ENCODE data around the gene SMYD3.

Gene SMYD3

GRCh38 chr1:246064891-246065290 lies 442.2 kb downstream of the SMYD3 start:
- TF ChIP-seq, protein P1, sequence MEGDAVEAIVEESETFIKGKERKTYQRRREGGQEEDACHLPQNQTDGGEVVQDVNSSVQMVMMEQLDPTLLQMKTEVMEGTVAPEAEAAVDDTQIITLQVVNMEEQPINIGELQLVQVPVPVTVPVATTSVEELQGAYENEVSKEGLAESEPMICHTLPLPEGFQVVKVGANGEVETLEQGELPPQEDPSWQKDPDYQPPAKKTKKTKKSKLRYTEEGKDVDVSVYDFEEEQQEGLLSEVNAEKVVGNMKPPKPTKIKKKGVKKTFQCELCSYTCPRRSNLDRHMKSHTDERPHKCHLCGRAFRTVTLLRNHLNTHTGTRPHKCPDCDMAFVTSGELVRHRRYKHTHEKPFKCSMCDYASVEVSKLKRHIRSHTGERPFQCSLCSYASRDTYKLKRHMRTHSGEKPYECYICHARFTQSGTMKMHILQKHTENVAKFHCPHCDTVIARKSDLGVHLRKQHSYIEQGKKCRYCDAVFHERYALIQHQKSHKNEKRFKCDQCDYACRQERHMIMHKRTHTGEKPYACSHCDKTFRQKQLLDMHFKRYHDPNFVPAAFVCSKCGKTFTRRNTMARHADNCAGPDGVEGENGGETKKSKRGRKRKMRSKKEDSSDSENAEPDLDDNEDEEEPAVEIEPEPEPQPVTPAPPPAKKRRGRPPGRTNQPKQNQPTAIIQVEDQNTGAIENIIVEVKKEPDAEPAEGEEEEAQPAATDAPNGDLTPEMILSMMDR (IDR thresholded peaks at IDR 0.05; ENCODE audit: low read depth, low read length, missing control alignments), result no peak
- Histone ChIP-seq H3K36me3 (replicated peaks) (no peaks in the 10 kb centered on the region), H3K4me3 (ENCODE audit: low read depth, low read length) (no peak overlapping the region), H3K27me3 (replicated peaks) (no peaks in the 10 kb centered on the region), H3K27ac (no peak overlapping the region)
- DNase-seq, result no peak
- in situ Hi-C loops (cut with HindIII; ENCODE audit: low pct_ligation_motif_present, low sequenced_read_pairs), result no loop called here

DNA sequence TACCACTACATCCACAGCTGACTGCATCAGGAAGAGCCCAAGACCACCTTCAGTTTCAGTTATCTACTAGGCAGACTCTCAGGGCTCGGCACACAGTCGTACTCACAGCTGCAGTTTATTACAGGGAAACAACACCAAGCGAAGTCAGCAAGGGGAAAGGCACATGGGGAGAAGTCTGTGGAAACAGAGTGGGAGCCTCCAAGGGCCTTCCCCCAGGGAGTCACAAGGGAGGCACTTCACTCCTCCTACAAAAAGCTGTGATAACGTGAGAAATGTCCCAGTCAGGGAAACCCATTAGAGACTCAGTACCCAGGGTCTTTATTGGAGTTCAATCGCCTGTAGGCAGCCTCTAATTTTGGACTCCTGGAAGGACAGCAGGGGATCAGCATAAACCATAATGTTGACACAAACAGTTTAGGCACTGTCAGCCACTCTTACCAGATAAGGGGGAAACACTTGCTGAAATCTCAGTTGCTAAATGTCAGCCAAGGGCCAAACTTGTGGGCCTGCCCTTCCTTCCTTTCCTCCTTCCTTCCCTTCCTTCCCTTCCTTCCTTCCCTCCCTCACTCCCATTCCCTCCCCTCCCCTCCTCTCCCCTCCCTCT lies 444.0 kb downstream of the SMYD3 start:
- TF ChIP-seq, protein P1 (IDR thresholded peaks at IDR 0.05; ENCODE audit: low read depth, low read length, missing control alignments), result no peak

GRCh38 chr1:246058466-246058865 lies 448.6 kb downstream of the SMYD3 start:
- DNase-seq, result no peak
- TF ChIP-seq, protein P1 (IDR thresholded peaks at IDR 0.05; ENCODE audit: low read depth, low read length, missing control alignments), result no peak
- no peaks in the 10 kb centered on the region for H3K27me3 ChIP-seq (replicated peaks)
- H3K4me3 ChIP-seq (ENCODE audit: low read depth, low read length), result no peak overlapping the region
- in situ Hi-C loops (cut with HindIII; ENCODE audit: low pct_ligation_motif_present, low sequenced_read_pairs), result no loop called here
- no peaks in the 10 kb centered on the region for H3K36me3 ChIP-seq (replicated peaks)
- no peak overlapping the region for H3K27ac ChIP-seq

More for the DNA sequence above, 444.0 kb downstream of the SMYD3 start:
- in situ Hi-C loops (cut with HindIII; ENCODE audit: low pct_ligation_motif_present, low sequenced_read_pairs), result no loop called here
- Histone ChIP-seq H3K36me3 (replicated peaks) (no peaks in the 10 kb centered on the region), H3K27ac (no peak overlapping the region), H3K4me3 (ENCODE audit: low read depth, low read length) (no peak overlapping the region), H3K27me3 (replicated peaks) (no peaks in the 10 kb centered on the region)
- DNase-seq, result no peak

DNA sequence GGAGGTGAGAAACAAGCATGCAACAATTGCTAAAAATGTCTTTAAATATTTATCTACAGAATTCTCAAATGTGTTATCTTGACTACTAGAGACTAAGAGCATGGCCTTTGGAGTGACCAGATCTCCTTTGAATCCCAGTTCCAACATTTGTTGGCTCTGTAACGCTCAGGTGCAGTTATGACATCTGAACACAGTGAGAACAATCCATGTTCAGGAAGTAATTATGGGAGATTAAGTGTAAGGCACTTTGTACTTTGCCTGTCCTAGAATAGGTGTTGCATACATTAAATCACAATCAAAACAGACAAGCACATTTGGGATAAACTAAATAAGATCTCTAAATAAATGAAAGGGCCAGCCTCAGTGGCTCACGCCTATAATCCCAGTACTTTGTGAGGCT lies 454.5 kb downstream of the SMYD3 start:
- in situ Hi-C loops (cut with HindIII; ENCODE audit: low pct_ligation_motif_present, low sequenced_read_pairs), result no loop called here
- DNase-seq, result no peak
- H3K36me3 ChIP-seq (replicated peaks), result no peaks in the 10 kb centered on the region
- no peak overlapping the region for H3K4me3 ChIP-seq (ENCODE audit: low read depth, low read length)
- TF ChIP-seq, protein P1 (IDR thresholded peaks at IDR 0.05; ENCODE audit: low read depth, low read length, missing control alignments), result no peak
- no peak overlapping the region for H3K27ac ChIP-seq
- H3K27me3 ChIP-seq (replicated peaks), result no peaks in the 10 kb centered on the region

- Histone ChIP-seq H3K36me3 (replicated peaks) (no peaks in the 10 kb centered on the region), H3K4me3 (ENCODE audit: low read depth, low read length) (no peak overlapping the region), H3K27me3 (replicated peaks) (no peaks in the 10 kb centered on the region), H3K27ac (no peak overlapping the region)
- DNase-seq, result no peak
- in situ Hi-C loops (cut with HindIII; ENCODE audit: low pct_ligation_motif_present, low sequenced_read_pairs), result no loop called here
- TF ChIP-seq, protein P1 (IDR thresholded peaks at IDR 0.05; ENCODE audit: low read depth, low read length, missing control alignments), result no peak
Measured at GRCh38 chr1:246051909-246052518, 455.1 kb downstream of the SMYD3 start.

GRCh38 chr1:246048693-246049092 lies 458.4 kb downstream of the SMYD3 start:
- no peak for DNase-seq
- H3K36me3 ChIP-seq (replicated peaks), result no peaks in the 10 kb centered on the region
- no peak overlapping the region for H3K27ac ChIP-seq
- in situ Hi-C loops (cut with HindIII; ENCODE audit: low pct_ligation_motif_present, low sequenced_read_pairs), result no loop called here
- TF ChIP-seq, protein P1 (IDR thresholded peaks at IDR 0.05; ENCODE audit: low read depth, low read length, missing control alignments), result no peak
- H3K27me3 ChIP-seq (replicated peaks), result no peaks in the 10 kb centered on the region
- no peak overlapping the region for H3K4me3 ChIP-seq (ENCODE audit: low read depth, low read length)
